Measurements from ENCODE around the gene BCKDHB.

- no peak for TF ChIP-seq CTCF (IDR thresholded peaks at IDR 0.05)
- TF ChIP-seq POLR2A (IDR thresholded peaks at IDR 0.05): no peak
- TF ChIP-seq POLR2AphosphoS5 (IDR thresholded peaks at IDR 0.05): no peak
- no peak for TF ChIP-seq EP300 (IDR thresholded peaks at IDR 0.05)
These were observed 174.0 kb downstream of the BCKDHB start for GRCh38 chr6:80280262-80281010.
